ENCODE data around the gene PDZRN4. TPM values are rescaled to one million over a fixed set of nuclear protein-coding genes. Genes with fewer than 3 reads are reported as not detected.
"Not testable (repeated sequence)": the region's sequence is repeated elsewhere in the genome, so short reads cannot be mapped to it uniquely, and the experiment has no call there.

Gene PDZRN4
- total RNA-seq, 1 experiment from 2014 or later, result not detected

GRCh38 chr12:41511247-41511646 lies 323.1 kb downstream of the PDZRN4 start:
- no peak for DNase-seq (ENCODE audit: low read depth)

DNA sequence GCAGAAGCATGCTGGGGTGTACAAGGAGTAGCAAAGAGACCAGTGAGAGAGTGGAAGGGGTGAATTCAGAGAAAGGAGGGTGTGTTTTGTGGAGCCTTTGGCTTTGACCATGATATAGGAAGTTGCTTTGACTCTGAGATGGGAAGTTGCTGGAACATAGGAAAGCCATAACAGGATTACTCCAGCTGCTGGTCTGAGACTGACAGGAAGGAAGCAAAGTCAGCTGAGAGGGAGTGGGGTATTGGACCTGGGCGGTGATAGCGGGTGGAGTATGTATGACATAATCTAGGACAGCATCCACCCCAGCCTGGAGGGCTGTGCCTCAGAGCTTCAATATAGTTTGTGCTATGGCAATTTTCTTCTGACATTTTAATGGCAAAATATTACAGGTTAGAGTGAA lies 324.4 kb downstream of the PDZRN4 start:
- no peak for DNase-seq (ENCODE audit: low read depth)

GRCh38 chr12:41514021-41514777 lies 326.1 kb downstream of the PDZRN4 start:
- DNase-seq (ENCODE audit: low read depth), result no peak

DNA sequence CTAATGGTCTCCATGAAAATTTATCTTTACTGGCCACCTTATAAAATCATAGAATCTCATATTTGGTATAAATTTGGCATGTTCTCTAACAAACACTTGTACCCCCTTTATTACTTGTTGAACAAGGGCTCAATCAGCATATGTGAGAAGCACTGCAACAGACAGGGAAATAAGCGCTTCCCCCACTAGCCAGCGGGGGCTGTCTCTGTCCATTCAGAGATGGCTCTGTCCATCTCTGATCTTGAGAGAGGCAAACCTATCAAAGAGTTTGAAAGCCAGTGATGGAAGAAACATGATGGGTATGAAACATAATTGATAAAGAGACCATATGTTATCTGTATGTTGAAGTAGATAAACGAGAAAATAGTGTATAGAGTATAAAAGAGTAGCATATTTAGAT lies 326.8 kb downstream of the PDZRN4 start:
- DNase-seq (ENCODE audit: low read depth), result no peak

DNA sequence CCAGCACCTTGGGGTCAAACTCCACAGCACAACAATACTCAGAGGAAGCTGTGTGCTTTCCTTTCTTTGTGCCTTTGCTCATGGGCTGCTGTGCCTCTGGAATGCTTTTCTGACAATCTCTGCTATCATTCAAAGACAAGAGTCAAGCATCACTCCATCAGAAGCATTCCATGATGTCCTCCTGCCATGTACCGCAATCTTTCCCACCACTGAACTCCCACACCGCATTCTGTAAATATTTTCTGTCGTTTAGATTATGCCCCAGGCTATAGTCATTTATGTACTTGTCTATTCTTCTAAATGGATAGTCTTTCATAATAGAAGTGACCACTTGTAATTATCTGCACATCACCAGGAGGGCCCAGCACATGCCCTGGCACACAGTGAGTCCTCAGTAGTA lies 327.8 kb downstream of the PDZRN4 start:
- DNase-seq (ENCODE audit: low read depth), result no peak

DNA sequence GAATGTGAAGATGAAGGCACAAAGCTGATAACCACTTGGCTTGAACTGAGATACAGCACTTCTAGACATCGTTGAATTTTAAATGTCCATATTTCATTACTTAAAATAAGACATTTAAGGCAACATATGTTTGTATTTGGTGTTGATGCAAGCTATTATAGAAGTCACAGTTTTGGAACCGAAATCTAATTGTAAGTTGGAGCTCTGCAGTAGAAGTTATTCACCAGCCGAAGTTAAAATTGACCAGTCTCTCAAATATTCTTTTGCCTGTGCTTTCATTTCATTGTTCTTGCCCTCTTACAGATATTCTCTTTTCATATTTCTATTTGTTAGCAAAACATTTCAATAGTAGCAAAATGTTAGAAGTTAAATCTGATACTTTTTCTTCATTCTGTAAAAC lies 332.7 kb downstream of the PDZRN4 start:
- DNase-seq (ENCODE audit: low read depth), result no peak

GRCh38 chr12:41521872-41522379 lies 333.8 kb downstream of the PDZRN4 start:
- peak; percentile 24 for DNase-seq (ENCODE audit: low read depth)

DNA sequence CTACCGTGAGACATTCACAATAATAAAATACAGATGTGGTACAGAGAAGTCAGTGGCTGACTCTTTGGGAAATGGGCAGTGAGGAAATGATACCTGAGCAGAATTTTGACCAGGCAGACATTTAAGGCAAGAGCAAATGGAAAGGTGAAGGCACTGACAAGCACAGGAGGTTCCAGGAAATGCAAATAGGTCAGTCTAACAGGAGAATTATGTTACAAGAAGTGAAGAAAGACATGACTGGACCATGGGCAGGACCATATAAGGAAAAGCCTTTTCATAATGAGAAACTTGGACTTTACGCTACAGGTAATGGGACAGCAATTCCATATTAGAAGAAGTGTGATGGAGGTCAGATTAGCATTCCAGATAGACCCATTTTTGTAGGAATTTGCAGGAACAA lies 338.9 kb downstream of the PDZRN4 start:
- DNase-seq (ENCODE audit: low read depth), result no peak

GRCh38 chr12:41527534-41528116 lies 339.5 kb downstream of the PDZRN4 start:
- no peak for DNase-seq (ENCODE audit: low read depth)

DNA sequence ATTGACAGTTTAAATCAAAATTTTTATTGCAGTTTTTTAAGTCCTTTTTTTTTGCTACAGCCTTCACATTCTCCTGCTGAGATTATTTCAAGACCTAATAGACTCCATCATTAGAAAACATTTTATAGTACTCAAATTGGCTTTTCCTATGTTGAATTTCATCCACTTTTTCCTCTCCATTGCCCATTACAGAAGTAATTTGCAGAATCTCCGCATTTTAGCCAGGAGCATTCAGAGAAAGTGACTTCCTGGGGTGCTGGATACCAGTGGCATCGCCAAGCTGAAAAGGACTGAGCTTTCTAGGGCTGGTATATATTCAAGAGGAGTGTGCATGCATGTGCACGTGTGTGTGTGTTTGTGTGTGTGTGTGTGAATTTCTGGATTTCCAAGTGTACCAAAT lies 340.8 kb downstream of the PDZRN4 start:
- no peak for DNase-seq (ENCODE audit: low read depth)

DNA sequence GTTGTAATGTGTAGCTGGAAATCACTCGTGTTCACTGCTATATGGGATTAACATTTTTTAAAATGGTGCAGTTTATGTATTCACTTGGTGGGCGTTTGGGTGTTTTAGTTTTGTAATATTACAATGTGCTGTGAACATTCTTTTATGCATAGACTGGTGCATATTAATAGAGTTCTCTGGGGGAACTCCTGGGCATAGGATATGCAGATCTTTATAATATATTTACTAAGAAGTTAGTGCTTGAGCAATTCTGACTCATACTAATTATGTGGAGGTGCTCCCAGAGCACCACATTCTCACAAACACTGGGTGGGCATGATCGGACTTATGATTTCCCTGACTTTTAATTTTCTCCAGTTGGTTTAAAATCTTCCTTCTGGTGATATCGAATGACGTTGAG lies 342.3 kb downstream of the PDZRN4 start:
- no peak for DNase-seq (ENCODE audit: low read depth)

- DNase-seq (ENCODE audit: low read depth), result no peak
Measured at GRCh38 chr12:41531147-41531829, 343.2 kb downstream of the PDZRN4 start.

- no peak for DNase-seq (ENCODE audit: low read depth)
Measured at GRCh38 chr12:41532072-41532471, 344.0 kb downstream of the PDZRN4 start.

DNA sequence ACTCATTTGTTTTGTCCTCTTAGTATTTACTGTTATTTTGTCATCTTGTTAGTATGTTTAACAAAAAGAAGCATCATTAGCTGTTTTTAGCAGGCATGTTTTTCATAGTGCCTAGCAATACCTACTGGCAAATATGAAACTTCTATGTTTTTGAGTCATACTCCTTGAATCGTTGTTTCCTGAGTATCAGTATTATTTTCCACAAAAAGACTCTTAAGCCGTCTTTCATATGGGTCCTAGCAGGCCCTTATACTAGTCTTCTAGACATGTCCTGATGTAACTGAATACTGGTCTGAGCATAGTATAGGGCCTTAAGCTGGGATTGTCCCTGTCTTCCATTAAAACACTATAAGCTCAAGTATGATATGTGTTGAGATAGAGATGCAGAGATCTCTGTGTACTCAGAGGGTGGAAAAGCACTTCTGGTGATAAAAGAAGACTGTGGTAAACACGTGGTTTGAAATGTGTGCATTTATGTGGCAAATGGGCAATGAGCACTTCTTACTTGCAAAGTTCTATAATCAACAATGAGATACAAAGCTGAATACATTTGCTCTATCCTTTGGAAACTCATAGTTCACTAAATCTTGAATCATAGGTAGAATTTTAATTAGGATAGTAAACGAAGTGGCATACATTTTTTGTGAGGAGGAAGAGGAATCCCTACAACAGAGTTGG lies 348.8 kb downstream of the PDZRN4 start:
- no peak for DNase-seq (ENCODE audit: low read depth)

DNA sequence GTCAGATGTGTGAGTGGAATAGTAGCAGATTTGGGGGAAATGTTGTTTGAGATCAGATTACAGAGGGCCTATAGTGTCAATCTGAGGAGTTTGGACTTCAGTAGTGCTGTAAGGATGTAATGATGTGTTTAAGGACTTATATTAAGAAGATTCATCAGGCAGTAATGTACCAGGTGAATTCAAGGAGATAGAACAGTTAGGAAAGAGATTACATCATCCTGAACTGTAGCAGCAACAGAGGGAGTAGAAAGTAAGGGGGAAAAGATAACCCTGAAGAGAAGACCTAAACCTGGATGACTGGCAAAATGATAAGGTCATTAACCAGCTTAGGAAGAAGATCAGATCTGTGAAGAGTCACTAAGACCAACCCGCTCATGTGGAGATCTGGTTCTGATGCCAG lies 349.4 kb downstream of the PDZRN4 start:
- no peak for DNase-seq (ENCODE audit: low read depth)

DNA sequence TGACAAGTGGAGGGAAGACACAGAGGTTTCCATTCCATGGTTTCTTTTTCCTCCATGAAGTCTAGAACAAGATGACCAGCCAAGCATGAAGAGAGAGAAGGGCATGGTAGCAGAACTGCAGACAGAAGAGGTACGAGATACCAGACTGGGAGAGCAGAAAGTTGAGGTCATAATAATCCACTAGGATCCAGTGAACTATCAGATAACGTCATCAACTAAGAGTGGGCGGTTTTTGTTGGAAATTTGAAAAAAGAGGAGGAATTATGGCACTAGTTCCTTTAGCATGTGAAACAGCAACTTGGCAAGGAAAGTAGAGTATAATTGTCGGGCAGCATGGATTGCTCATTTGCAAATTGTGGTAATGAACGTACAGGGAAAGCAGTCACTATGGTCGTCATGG lies 357.6 kb downstream of the PDZRN4 start:
- no peak for DNase-seq (ENCODE audit: low read depth)

DNA sequence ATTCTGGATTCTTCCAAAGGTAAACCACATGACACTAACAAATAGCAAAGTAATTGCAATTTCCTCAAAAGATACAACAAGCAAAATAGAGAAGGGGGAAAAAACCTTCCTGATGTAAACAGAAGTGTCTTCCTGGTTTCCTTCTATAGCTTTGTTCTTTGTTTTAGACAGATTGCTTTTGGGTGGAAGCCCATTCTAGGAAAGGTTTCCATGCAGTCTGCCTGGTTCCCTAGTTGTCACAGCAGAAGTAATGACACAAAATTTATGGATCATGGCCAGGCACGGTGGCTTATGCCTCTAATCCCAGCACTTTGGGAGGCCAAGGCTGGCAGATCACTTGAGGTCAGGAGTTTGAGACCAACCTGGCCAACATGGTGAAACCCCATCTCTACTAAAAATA lies 359.0 kb downstream of the PDZRN4 start:
- not testable (repeated sequence) for DNase-seq (ENCODE audit: low read depth)

DNA sequence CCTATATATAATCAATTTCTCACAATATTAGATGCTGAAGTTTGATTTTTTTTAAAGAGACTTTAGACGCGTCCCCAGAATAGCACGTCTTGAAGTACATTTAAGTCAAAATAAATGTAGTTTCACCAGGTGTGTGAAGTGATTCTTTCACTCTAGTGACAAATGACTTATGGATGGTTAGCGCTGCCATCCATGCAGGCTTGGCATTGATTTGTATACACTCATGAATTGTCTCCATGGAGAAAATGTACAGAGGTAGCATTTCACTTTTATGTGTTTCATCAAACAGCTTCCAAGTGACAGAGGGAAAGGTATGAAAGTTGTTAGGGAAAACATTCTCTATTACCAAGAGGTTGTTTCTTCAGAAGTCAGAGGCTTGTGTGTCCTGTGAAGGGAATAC lies 360.8 kb downstream of the PDZRN4 start:
- DNase-seq (ENCODE audit: low read depth), result no peak

- peak; percentile 13 for DNase-seq (ENCODE audit: low read depth)
Measured at GRCh38 chr12:41552588-41552987, 364.5 kb downstream of the PDZRN4 start.

DNA sequence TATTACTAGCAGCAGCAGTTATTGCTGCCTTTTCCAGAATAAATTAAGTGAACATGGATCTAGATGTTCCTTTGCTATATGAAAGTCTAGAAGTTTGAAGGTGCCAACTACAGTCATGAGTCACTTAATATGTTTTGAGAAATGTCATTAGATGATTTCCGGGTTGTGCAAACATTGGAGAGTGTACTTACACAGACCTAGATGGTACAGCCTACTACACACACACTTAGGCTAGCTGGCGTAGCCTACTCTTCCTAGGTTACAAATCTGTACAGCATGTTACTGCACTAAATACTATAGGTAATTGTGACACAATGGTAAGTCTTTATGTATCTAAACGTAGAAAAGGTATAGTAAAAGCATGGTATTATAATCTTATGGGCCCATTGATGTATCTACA lies 368.1 kb downstream of the PDZRN4 start:
- DNase-seq (ENCODE audit: low read depth), result no peak

DNA sequence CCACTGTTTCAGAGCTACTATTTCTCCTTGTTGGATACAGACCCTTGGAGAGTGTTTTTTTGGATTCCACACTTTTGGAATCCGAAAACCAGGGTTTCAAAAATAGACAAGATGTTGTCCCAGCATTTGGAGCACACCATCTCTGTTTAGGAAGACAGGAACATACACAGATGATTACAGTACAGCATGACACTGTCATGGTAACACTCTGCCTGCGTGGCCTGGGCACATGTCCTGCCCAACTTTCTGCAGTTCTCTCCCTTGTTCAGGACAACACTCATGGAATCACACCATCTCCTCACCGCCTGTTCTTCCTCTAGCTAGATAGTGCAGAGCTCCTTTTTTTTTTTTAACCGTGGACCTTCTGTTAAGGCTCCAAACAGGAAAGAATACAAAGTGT lies 369.2 kb downstream of the PDZRN4 start:
- no peak for DNase-seq (ENCODE audit: low read depth)

GRCh38 chr12:41558671-41559070 lies 370.6 kb downstream of the PDZRN4 start:
- DNase-seq (ENCODE audit: low read depth), result no peak
